NT2/D1 (cell line): Measurements from ENCODE around the gene CAPN13.

Source experiments
- DNase-seq: peaks from one replicate; pipeline ENCODE4 v3.0.0-alpha.2; 2011; ENCODE audit warnings: low read depth, low spot score
- H3K27me3 ChIP-seq: 2 replicates; pipeline ENCODE4 v1.6.0; 2011; ENCODE audit warnings: mild to moderate bottlenecking; ENCODE audit not compliant: insufficient read length, insufficient read depth
- H3K36me3 ChIP-seq: 2 replicates; pipeline ENCODE4 v1.6.1; 2011; ENCODE audit warnings: mild to moderate bottlenecking, low read length, mixed read lengths; ENCODE audit not compliant: insufficient read depth, insufficient read length
- H3K4me1 ChIP-seq: 2 replicates; pipeline ENCODE4 v1.5.1; 2011; ENCODE audit not compliant: insufficient read depth, insufficient read length
- H3K4me3 ChIP-seq: 2 replicates; pipeline ENCODE4 v1.5.1; 2011; ENCODE audit warnings: low read depth; ENCODE audit not compliant: insufficient read length
- H3K9ac ChIP-seq: 2 replicates; pipeline ENCODE4 v1.6.0; 2011; ENCODE audit warnings: low read depth; ENCODE audit not compliant: insufficient read length
- H3K9me3 ChIP-seq: 2 replicates; pipeline ENCODE4 v1.5.1; 2011; ENCODE audit warnings: mild to moderate bottlenecking, low read length; ENCODE audit not compliant: insufficient read depth
- SUZ12 ChIP-seq: IDR thresholded peaks from 2 replicates; pipeline ENCODE4 v1.6.1; 2011; ENCODE audit not compliant: insufficient read length, insufficient read depth; ENCODE audit errors: extremely low read depth
- YY1 ChIP-seq: IDR thresholded peaks from 2 replicates; pipeline ENCODE4 v1.6.1; 2011; ENCODE audit not compliant: insufficient read length, insufficient read depth
- ZNF274 ChIP-seq: IDR thresholded peaks from 2 replicates; pipeline ENCODE4 v1.6.1; 2011; ENCODE audit warnings: mild to moderate bottlenecking, low read depth, low read length

Gene CAPN13

DNA sequence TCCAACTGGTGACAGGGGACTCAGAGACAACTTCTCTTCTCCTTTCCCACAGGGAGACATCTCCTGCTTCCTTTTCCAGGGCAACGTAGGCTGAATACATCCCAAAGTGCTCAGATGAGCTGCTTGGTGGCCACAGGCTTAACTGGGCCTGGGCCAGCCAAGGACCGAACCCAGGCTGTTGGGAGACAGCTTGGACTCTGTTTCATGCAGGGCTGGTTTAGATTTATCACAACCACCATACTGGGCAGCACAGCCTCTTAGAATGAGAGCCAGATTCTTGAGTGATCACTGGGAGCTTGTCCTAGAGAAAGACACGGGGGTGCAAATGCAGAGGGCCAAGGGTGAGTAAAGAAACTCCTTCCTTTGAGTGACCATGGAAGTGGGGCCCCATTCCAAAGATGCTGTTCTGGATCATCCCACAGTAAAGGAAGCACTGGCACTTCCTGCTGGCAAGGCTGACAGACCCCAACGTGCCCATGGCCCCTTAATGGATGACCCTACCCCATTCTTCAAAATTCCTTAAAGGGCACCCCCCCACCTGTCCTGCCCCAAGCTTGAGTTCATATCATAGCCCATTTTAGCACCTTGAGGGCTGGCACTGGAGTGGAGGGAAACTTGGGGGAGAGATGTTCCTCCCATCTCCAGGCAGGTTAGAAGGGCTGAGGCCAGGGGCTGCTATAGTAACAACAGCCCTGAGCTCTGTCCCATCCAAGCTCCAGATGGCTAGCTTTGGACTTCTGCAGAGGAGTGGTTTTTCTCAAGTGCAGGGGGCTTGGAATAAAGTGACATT lies 84.1 kb downstream of the CAPN13 start:
- Histone ChIP-seq H3K4me1 (no peaks in the 10 kb centered on the region), H3K36me3 (no peaks in the 10 kb centered on the region), H3K27me3 (no peaks in the 10 kb centered on the region), H3K9ac (no peak overlapping the region), H3K4me3 (no peak overlapping the region), H3K9me3 (no peaks in the 10 kb centered on the region)
- TF ChIP-seq ZNF274 (no peak), YY1 (no peak), SUZ12 (no peak)
- no peak for DNase-seq

DNA sequence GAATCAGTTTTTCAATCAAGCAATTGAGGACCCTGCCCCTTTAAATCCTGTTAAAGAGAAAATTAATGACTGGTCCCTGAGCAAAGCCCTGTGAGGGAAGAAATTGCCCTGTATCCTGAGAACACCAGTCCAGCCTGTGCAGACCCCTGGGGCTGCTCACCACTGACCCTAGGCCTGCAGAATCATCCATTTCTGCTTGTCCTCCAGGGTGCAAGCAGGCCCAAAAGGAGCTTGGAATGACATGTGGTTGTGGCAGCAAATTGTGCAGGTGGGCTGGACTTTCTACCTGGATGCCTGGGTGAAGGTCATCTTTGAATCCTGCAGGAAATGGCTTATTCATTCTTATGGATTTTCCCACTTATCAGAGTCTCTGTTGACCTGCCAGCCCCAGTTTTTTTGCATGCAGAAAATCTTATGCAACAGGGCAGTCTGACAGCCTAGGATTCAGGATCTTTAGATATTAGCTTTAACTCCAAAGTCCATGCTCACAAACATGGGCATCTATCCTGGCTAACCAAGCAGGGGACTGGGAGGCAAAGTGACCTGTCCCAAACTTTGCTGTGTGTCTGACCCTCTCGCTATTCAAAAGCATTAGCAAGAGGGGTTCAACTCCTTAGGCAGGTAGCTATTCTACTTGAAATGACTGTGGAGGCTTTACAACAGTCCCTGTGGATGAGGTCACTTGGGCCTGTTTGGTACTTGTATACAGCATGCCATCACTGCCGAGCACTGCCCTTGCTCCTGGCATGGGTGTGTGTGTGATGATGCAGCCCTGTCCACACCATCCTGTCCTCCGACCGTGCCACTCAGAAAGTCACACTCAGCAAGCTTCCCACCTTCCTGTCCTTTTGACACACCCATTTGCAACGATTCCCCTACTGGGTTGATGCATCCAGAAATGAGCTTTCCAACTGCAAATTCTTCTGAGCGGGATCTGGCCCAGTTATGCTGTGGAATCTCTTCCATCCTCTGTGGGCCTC lies 85.3 kb downstream of the CAPN13 start:
- Histone ChIP-seq H3K9ac (no peak overlapping the region), H3K4me1 (no peaks in the 10 kb centered on the region), H3K4me3 (no peak overlapping the region), H3K36me3 (no peaks in the 10 kb centered on the region), H3K27me3 (no peaks in the 10 kb centered on the region), H3K9me3 (no peaks in the 10 kb centered on the region)
- DNase-seq = no peak
- TF ChIP-seq ZNF274 = no peak
- no peak for TF ChIP-seq SUZ12
- no peak for TF ChIP-seq YY1

DNA sequence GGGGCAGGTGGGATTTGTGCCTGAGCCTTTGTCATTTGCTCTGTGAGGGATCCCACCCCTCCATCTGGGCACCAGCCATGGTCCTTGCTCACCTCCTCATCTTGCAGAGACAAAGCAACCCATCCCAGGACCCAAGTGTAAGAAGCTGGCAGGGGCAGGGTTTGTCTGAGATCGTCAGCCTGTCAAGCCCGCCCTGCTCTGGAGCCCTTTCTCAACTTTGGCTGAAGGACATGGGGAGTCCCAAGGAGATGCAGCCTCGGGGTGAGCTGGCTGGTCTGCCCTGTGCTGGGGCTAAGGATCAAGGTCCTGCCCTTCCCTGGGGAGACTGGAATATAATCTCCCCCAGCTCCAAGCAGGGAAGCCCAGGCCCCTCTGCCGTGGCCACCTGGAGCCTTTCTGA lies 86.0 kb downstream of the CAPN13 start:
- no peak overlapping the region for H3K9ac ChIP-seq
- H3K9me3 ChIP-seq = no peaks in the 10 kb centered on the region
- no peak for DNase-seq
- no peaks in the 10 kb centered on the region for H3K27me3 ChIP-seq
- no peak overlapping the region for H3K4me3 ChIP-seq
- no peaks in the 10 kb centered on the region for H3K36me3 ChIP-seq
- TF ChIP-seq ZNF274 = no peak
- TF ChIP-seq YY1 = no peak
- no peaks in the 10 kb centered on the region for H3K4me1 ChIP-seq

- H3K9ac ChIP-seq = no peak overlapping the region
- H3K36me3 ChIP-seq = no peaks in the 10 kb centered on the region
- peaks cover 1% of the 10 kb centered on the region; the same call in 1 of the 2 replicates for H3K9me3 ChIP-seq
- no peaks in the 10 kb centered on the region for H3K27me3 ChIP-seq
- H3K4me1 ChIP-seq = no peaks in the 10 kb centered on the region
- no peak for TF ChIP-seq ZNF274
- TF ChIP-seq SUZ12 = no peak
- no peak for TF ChIP-seq YY1
- DNase-seq = no peak
- H3K4me3 ChIP-seq = no peak overlapping the region
Observed at GRCh38 chr2:30717081-30717650, 90.1 kb downstream of the CAPN13 start.

- no peaks in the 10 kb centered on the region for H3K36me3 ChIP-seq
- no peak overlapping the region for H3K9ac ChIP-seq
- TF ChIP-seq SUZ12 (no peak), YY1 (no peak), ZNF274 (no peak)
- no peak for DNase-seq
- H3K4me3 ChIP-seq = no peak overlapping the region
- H3K4me1 ChIP-seq = no peaks in the 10 kb centered on the region
- H3K9me3 ChIP-seq = peaks cover 10% of the 10 kb centered on the region; the same call in 1 of the 2 replicates
- no peaks in the 10 kb centered on the region for H3K27me3 ChIP-seq
Observed at GRCh38 chr2:30716123-30716900, 90.9 kb downstream of the CAPN13 start.

GRCh38 chr2:30714811-30715709 lies 92.2 kb downstream of the CAPN13 start:
- no peak overlapping the region for H3K4me3 ChIP-seq
- TF ChIP-seq SUZ12 (no peak), ZNF274 (no peak), YY1 (no peak)
- no peak overlapping the region for H3K9ac ChIP-seq
- H3K27me3 ChIP-seq = no peaks in the 10 kb centered on the region
- peaks cover 22% of the 10 kb centered on the region; the same call in 1 of the 2 replicates for H3K9me3 ChIP-seq
- H3K36me3 ChIP-seq = no peaks in the 10 kb centered on the region
- no peaks in the 10 kb centered on the region for H3K4me1 ChIP-seq
- no peak for DNase-seq
